Measurements from ENCODE around the gene PURA.
A peak's percentile ranks its signal among the peaks of the same experiment; 100 is the strongest.
"Not testable (repeated sequence)": the region's sequence is repeated elsewhere in the genome, so short reads cannot be mapped to it uniquely, and the experiment has no call there.

Gene PURA

GRCh38 chr5:140135127-140135526 is 21.2 kb downstream of the PURA start:
- no peak for DNase-seq

GRCh38 chr5:140136624-140137023 is 22.7 kb downstream of the PURA start:
- no peak for DNase-seq

DNA sequence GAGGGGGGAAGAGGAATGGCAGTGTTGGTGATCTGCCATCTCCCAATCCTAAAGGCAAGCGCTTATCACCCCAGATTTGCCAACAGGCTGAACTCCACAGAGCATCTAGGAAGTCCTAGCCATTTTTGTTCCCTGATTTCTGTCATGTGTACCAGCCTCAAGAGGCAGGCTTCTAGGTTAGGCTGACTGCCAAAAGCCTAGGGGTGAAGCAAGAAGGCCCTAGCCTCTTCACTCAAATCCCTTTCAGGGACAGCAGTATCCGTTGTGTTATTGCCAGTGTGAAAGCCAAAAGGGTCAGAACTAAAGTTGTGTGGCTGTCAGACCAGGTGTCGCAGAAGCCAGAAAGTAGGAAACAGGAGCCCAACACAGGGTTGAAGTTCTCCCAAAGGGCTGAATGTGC is 26.5 kb downstream of the PURA start:
- DNase-seq, result no peak

DNA sequence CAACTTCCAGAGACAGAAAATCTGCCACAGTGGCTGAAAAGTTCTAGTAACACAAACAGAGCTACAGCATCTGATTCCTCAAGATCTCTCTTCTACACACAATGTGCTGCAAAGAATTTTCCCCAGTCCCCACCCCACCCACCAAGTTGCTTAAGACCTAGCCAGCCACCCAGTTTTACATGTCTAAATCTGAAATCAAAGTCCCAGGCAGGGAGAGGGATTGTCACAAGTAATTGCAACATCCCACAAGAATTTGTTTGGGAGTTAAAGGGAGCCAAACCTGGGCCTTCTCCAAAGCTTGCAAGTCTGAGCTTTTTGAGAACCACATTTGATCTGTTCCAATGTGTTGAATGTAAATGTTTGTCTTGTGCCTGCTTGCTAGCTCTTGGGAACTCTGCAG is 27.3 kb downstream of the PURA start:
- no peak for DNase-seq

DNA sequence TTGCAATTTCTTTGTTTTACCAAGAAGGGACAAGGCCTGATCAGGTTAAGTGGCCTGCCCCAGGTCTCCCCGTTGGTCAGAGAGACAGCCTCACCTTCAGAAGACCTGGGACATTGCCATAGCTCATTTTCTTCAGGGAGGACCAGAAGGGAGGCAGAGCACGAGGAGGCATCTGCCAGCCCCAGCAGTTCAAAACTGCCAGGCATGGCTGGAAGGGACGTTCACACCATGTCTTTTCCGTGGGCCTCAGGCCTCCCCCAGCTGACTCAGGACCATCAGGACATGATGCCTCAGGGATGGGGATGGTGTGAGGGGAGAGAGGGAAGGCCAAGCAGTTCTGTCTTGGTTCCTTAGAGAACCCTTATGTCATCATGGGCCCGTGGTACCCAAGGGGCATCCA is 28.3 kb downstream of the PURA start:
- no peak for DNase-seq

- no peak for DNase-seq
Observed at GRCh38 chr5:140142856-140143255, 28.9 kb downstream of the PURA start.

- no peak for DNase-seq
Observed at GRCh38 chr5:140143521-140144258, 29.8 kb downstream of the PURA start.

- no peak for DNase-seq
Observed at GRCh38 chr5:140145256-140145655, 31.3 kb downstream of the PURA start.

- DNase-seq, result peak; percentile 87 to 95 (median 92)
Observed at GRCh38 chr5:140145818-140146522, 32.1 kb downstream of the PURA start.

DNA sequence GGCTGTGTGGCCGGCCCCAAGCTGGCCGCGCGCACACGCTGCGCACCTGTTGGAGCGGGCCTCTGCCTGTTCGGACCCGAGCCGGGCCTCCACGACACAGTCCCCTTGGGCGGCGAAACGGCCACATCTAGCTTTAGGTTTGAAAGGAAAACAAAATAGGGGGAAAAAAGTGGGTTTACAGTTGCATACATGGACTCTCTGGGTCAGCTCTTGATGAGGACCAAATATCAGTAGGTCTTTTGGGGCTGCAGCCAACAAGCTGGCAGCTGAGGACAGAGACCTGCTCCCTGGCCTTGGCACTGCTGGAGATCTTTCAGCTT is 32.6 kb downstream of the PURA start:
- no peak for DNase-seq

DNA sequence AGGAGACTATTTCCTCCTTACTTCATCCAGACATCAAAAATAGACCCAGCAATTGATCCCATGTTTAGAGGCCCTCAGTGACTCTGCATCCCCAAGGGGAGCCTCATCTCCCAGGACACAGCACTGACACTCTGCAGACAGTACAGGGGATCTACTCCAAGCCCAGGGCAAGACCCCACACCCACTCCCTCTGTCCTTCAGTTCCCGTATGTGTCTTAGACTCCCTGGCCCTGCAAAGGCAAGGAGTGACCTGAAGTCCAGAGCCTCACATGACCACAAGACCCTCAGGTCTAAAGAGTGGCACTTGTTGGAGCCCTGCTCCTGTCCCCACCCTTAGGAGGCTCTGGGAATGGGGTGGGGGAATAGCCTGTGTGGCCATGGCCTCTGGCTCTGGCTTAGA is 33.6 kb downstream of the PURA start:
- no peak for DNase-seq

DNA sequence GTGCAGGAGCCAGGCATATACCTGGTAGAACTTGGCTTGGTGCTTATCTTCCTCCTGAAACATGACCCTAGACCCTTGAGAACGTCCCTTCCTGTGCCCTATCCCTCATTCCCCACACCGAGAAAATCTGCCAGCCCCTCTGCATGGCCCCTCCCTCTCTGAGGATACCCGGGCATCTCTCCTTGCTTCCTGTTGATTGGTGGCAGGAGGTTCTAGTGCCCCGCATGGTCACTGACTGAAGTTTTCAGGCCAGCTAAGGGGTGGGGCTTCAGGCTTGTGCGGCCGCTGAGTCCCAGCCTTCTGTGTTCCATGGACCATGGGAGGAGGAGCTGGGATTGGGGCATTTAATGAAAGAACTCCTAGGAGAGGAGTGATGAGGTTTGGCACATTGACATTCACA is 34.6 kb downstream of the PURA start:
- no peak for DNase-seq

GRCh38 chr5:140150201-140150600 is 36.3 kb downstream of the PURA start:
- DNase-seq, result no peak

- DNase-seq, result no peak
Observed at GRCh38 chr5:140151144-140152021, 37.5 kb downstream of the PURA start.

- no peak for DNase-seq
Observed at GRCh38 chr5:140152022-140152999, 38.4 kb downstream of the PURA start.

GRCh38 chr5:140153255-140153654 is 39.3 kb downstream of the PURA start:
- DNase-seq, result peak in 2 of 4 experiments; percentile 6 to 23

GRCh38 chr5:140153905-140154304 is 40.0 kb downstream of the PURA start:
- no peak for DNase-seq

DNA sequence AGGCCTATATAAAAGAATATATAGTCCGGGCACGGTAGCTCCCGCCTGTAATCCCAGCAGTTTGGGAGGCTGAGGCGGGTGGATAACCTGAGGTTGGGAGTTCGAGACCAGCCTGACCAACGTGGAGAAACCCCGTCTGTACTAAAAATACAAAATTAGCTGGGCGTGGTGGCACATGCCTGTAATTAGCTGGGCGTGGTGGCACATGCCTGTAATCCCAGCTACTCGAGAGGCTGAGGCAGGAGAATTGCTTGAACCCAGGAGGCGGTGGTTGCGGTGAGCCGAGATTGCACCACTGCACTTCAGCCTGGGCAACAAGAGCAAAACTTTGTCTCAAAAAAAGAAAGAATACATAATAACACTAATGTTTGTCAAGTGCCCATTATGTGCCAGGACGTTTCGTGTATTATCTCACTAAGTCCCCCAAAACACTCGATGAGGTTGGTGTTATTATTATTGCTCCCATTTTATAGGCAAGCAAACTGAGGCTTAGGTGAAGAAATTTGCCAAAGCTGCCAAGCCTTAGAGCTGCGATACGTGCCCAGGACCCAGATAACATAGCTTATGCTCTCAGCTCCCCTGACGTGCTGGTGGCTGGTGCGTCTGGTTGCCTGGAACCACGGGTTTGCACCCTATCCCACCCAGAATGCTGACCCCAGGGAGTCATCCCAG is 40.9 kb downstream of the PURA start:
- not testable (repeated sequence) for DNase-seq

GRCh38 chr5:140157032-140157781 is 43.3 kb downstream of the PURA start:
- peak; percentile 91 to 94 (median 94) for DNase-seq

GRCh38 chr5:140159014-140159927 is 45.4 kb downstream of the PURA start:
- DNase-seq, result no peak

Data from suppressor macrophage (primary cell).